Stimulated activated CD8-positive, alpha-beta memory T cell treated with anti-CD3 and anti-CD28 coated beads, Interleukin-7, amount 100 ng/mL, for 1 hour (primary cell): Measurements from ENCODE around the gene SUSD6.

ENCODE experiments used
- DNase-seq, 2 donors: peaks; one replicate each; pipeline ENCODE4 v3.0.0-alpha.2; 2020; ENCODE audit warnings: low read depth in 2 of 2

The SUSD6 gene

DNA sequence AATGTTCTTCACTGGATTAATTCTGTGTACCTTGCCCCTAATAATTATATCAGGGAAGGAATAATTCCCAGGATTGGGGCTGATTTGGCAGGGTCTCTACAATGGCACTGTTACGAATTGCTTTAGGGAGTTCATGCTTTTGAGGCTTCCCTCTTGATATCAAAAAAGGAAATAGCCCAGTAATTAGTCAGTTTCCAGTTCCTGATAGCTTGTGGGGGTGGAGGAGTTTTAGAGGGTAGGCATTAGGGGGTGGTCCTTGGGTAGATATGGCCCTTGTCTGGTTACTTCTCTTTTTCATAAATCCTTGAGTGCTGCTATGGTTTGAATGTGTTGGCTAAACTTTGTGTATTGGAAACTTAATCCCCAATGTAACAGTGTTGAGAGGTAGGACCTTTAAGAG, 149.4 kb downstream of the SUSD6 start:
- DNase-seq, result no peak

DNA sequence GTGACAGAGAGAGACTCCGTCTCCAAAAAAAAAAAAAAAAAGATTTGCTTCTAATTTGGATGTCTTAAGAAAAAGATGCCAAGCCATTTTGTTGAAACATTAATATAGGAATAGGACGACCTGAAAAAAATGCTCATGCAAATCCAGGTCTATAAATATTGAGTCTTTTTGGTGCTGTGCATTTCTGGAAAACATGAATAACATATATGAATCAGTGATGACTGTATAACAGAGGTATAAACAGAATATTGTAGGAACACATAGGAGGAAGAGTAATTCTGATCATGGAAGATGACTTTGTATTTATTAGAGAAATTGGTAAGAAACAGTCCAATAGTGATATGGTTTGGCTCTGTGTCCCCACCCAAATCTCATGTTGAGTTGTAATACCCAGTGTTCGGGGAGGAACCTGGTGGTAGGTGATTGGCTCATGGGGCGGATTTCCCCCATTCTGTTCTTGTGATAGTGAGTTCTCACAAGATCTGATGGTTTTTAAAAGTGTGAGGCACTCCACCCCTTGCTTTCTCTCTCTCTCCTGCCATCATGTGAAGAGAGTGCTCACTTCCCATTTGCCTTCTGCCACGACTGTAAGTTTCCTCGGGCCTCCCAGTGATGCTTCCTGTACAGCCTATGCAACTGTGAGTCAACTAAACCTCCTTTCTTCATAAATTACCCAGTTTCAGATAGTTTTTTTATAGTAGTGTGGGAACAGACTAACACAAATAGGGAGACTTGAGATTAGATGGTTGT, 152.5 kb downstream of the SUSD6 start:
- DNase-seq, result no peak
